Right cardiac atrium (tissue), 5 donors: Measurements from ENCODE around the gene ALK. TPM values are rescaled to one million over a fixed set of nuclear protein-coding genes. Genes with fewer than 3 reads are reported as not detected.
"Not testable (repeated sequence)": the region's sequence is repeated elsewhere in the genome, so short reads cannot be mapped to it uniquely, and the experiment has no call there.

Experiments
- ATAC-seq, 2 donors: fragments of 200-7000 bp; cut with Tn5 transposase; one replicate each; pipeline versions ENCODE4 v1.8.0 to v1.9.1; 2020; ENCODE audit warnings: moderate library complexity in 2 of 2, mild to moderate bottlenecking in 1 of 2
- DNase-seq, 3 donors: peaks; one replicate each; pipeline ENCODE4 v3.0.0-alpha.2; 2020
- H3K27ac ChIP-seq: one replicate; pipeline ENCODE4 v1.5.1; 2013; ENCODE audit warnings: mild to moderate bottlenecking, low read length, control low read depth, moderate library complexity
- H3K27me3 ChIP-seq: one replicate; pipeline ENCODE4 v1.6.1; 2013; ENCODE audit not compliant: control insufficient read depth, insufficient read depth
- H3K4me1 ChIP-seq: one replicate; pipeline ENCODE4 v1.6.1; 2013; ENCODE audit warnings: low read length; ENCODE audit not compliant: control insufficient read depth, insufficient read depth
- H3K4me3 ChIP-seq: one replicate; pipeline ENCODE4 v1.5.1; 2013; ENCODE audit warnings: low read length, control low read depth
- H3K9me3 ChIP-seq: one replicate; pipeline ENCODE4 v1.6.1; 2013; ENCODE audit warnings: low read length; ENCODE audit not compliant: control insufficient read depth
- WGBS: extraction: QIAGEN DNeasy Blood & Tissue Kit; methylation state at CpG from one replicate; pipeline ENCODE4 v1.1.7; 2013; 5-methylcytosine and 5-hydroxymethylcytosine counted together
- intact Hi-C, 4 donors: fragments of 100-400 bp; cut with DNase I; formaldehyde crosslinking; loops; one replicate each; pipeline versions ENCODE4 v1.11.0 to v1.14.0; 2022 to 2023
- polyA plus RNA-seq: library from polyadenylated mRNA; stranded (reverse); fragments of 200-250 nt; gene quantifications from one replicate; pipeline ENCODE4 v1.2.3, GENCODE V29; 2013
- total RNA-seq, 4 donors: library from RNA; stranded (reverse); fragmentation: NEBNext Ultra II Directional; extraction: Animal tissue kit (Norgen Biotek cat#: 25700); gene quantifications; one replicate each; pipeline ENCODE4 v1.2.1, GENCODE V29; 2021
- donor health status: healthy with polysubstance abuse.
- donor health status: DM: no; HTN: yes; CAD: no.
- donor health status: DM: no; HTN: no; CAD: no.
- donor health status: DM: no; HTN: yes; CAD: no; lungs with severe emphysema.
- donor health status: DM: yes; HTN: yes; CAD: no.

ALK gene
- total and polyA plus RNA-seq, 5 donors = 0.05 to 0.17 (median 0.10) TPM; not detected in 1

DNA sequence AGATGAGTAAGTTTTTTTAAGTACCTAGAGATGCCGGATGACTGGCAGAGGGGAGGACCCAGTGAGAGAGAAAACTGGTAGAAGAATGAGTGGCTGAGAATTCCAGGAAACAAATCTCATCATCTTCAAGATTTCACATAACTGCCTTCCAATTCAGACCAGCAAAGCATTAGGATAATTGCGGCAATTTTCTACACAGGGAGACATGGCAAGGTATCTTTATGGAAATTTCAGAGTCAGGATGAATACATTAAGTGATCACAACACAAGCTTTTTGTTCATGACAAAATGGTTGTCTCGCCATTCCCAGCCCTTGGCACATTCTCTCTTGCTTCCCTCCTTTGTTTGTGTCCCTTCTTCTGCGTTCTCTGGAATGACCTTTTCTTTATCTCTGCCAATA, 82.1 kb downstream of the ALK start:
- H3K9me3 ChIP-seq = no peaks in the 10 kb centered on the region
- intact Hi-C loops = no loop called here
- ATAC-seq (no peak), DNase-seq (no peak)
- H3K4me3 ChIP-seq = no peak overlapping the region
- H3K27me3 ChIP-seq = peaks cover 2% of the 10 kb centered on the region
- no peak overlapping the region for H3K27ac ChIP-seq
- WGBS = 85% methylated on average over 4 of the region's 4 CpGs
- no peaks in the 10 kb centered on the region for H3K4me1 ChIP-seq

DNA sequence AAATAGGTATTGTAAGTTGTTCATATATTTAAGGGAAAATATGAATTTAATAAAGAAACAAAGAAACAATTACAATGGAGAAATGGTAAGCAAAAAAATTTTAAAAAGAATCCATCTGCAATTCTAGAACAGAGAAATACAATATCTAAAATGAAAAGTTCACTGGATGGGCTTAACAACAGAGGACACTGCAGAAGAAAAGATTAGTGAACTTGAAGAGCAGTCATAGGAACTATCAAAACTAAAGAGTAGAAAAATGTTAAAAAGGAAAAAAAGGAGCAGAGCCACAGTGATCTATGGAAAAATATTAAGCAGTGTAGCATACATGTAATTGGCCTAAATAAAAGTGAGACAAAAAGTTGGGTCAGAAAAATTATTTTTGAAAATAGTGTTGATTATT, 83.5 kb downstream of the ALK start:
- H3K9me3 ChIP-seq = no peaks in the 10 kb centered on the region
- no peaks in the 10 kb centered on the region for H3K4me1 ChIP-seq
- no peak overlapping the region for H3K27ac ChIP-seq
- no peak overlapping the region for H3K4me3 ChIP-seq
- DNase-seq = no peak
- peaks cover 2% of the 10 kb centered on the region for H3K27me3 ChIP-seq
- no peak for ATAC-seq
- intact Hi-C loops = no loop called here

DNA sequence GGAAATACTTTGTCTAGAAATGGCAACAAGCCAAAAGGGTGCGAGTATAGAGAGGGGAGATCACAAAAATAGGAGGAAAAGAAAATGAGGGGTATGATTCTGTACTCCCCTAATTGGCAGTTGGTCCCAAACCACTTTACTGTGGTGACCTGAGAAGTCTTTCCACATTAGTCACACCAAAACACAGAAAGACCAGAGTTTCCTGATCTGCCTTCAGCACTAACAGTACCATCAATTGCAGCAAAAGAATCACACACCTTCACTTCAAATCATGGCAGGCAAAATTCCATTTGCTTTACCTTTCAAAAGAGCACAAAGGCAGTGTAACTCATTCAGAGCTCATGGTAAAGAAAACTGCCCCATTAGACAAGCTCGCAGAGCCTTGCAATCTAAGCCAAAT, 86.8 kb downstream of the ALK start:
- intact Hi-C loops = no loop called here
- ATAC-seq = no peak
- 76% methylated on average over 2 of the region's 2 CpGs for WGBS

DNA sequence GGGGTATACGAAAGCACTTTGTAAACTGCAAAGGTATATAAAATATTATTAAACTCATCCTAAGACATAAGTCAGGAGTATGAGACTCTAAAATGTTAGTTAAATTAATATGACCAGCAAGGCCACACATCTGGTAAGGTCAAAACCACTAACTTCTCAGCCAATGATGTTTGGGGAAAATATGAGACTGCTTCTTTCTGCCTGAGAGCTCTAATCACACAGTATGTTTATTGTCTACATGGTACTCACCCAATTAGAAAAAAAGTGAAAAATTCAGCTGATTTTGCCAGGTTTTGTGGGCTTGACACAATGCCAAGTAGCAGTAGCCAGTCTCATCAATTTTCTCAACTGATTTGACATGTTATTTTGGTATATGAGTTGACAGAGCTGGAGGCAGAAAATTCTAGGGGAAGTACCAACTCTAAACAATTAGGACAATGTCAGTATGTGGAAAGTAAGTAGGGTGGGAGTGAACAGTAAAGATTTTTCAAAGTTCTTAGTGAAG, 87.3 kb downstream of the ALK start:
- Histone ChIP-seq H3K4me3 (no peak overlapping the region), H3K27ac (no peak overlapping the region), H3K27me3 (no peaks in the 10 kb centered on the region), H3K9me3 (no peaks in the 10 kb centered on the region), H3K4me1 (no peaks in the 10 kb centered on the region)
- no peak for ATAC-seq
- intact Hi-C loops = no loop called here
- WGBS = 91% methylated on average over 1 of the region's 1 CpG
- DNase-seq = no peak

More for the DNA sequence above, 86.8 kb downstream of the ALK start:
- Histone ChIP-seq H3K4me3 (no peak overlapping the region), H3K9me3 (no peaks in the 10 kb centered on the region), H3K27ac (no peak overlapping the region), H3K4me1 (no peaks in the 10 kb centered on the region), H3K27me3 (no peaks in the 10 kb centered on the region)
- DNase-seq = no peak

DNA sequence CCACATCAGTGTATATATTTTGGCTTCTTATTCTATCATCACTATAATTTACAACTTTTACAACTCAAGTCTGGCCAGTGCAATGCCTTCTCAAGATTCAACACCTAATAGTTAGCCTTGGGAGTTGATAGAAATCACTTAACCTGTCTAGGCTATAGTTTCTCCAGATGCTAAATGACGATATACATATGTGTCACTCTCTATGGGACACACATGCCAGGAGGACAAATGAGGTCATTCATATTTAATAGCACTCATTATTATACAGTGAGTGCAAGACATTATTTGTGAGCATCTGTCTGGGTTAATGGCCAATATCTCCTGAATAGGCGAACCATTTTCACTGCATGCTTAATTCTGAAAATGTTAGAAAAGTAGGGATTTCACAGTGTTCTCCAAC, 89.8 kb downstream of the ALK start:
- no peak overlapping the region for H3K27ac ChIP-seq
- H3K27me3 ChIP-seq = no peaks in the 10 kb centered on the region
- no peak for ATAC-seq
- H3K9me3 ChIP-seq = no peaks in the 10 kb centered on the region
- 80% methylated on average over 2 of the region's 2 CpGs for WGBS
- intact Hi-C loops = no loop called here
- no peak for DNase-seq
- no peak overlapping the region for H3K4me3 ChIP-seq
- H3K4me1 ChIP-seq = no peaks in the 10 kb centered on the region

DNA sequence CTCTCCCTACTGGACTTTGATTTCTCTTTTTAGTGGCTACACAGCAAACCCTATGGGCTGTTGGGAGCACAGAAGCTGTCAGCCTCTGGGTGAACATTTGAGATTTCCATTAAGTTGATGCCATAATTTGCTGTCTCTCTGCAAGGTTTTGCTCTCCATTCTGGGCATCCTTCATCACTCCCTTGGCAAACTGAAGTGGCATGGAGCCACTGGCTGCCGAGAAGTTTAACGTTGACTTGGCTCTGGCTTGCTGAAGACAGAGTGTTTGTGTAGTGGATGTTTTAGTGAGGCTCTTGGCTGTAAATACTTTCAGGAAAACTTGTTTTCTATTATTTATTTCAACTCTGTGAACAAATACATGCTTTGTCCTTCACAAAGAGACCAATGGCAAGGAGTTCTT, 91.5 kb downstream of the ALK start:
- intact Hi-C loops = no loop called here
- no peaks in the 10 kb centered on the region for H3K4me1 ChIP-seq
- H3K9me3 ChIP-seq = no peaks in the 10 kb centered on the region
- ATAC-seq (no peak), DNase-seq (no peak)
- WGBS = 78% methylated on average over 2 of the region's 2 CpGs
- H3K27me3 ChIP-seq = no peaks in the 10 kb centered on the region
- no peak overlapping the region for H3K4me3 ChIP-seq
- H3K27ac ChIP-seq = no peak overlapping the region

DNA sequence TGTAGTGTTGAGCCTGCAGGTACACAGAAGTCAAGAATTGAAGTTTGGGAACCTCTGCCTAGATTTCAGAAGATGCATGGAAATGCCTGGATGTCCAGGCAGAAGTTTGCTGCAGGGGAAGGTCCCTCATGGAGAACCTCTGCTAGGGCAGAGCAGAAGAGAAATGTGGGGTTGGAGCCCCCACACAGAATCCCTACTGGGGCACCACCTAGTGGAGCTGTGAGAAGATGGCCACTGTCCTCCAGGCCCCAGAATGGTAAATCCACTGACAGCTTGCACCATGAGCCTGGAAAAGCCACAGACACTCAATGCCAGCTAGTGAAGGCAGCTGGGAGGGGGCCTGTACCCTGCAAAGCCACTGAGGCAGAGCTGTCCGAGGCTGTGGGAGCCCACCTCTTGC, 97.2 kb downstream of the ALK start:
- 70% methylated on average over 1 of the region's 1 CpG for WGBS
- H3K27me3 ChIP-seq, H3K9me3 ChIP-seq, H3K4me3 ChIP-seq, H3K4me1 ChIP-seq, intact Hi-C loops, DNase-seq, ATAC-seq, H3K27ac ChIP-seq: not testable (repeated sequence)

DNA sequence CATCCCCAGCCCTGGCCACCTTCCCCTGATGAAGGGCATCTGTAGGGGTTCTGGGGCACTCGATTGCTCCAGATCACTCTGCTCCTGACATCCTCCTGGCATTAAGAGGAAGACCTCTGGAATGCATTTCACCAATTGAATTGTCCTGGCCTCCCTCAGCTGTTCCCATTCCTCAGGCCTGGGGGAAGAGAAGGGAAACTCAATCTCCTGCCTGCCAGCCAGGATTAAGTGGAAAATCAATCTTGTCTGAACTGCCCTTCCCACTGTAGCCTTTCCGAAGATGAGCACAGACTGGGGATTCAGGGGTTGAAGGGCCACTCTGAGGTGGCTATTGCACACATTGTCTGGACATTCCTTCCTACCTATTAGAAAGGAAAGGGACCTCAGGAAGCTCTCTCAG, 99.8 kb downstream of the ALK start:
- no peaks in the 10 kb centered on the region for H3K4me1 ChIP-seq
- 75% methylated on average over 2 of the region's 2 CpGs for WGBS
- DNase-seq = no peak
- no peak overlapping the region for H3K4me3 ChIP-seq
- no peaks in the 10 kb centered on the region for H3K9me3 ChIP-seq
- no peak overlapping the region for H3K27ac ChIP-seq
- H3K27me3 ChIP-seq = no peaks in the 10 kb centered on the region
- intact Hi-C loops = no loop called here
- ATAC-seq = no peak

DNA sequence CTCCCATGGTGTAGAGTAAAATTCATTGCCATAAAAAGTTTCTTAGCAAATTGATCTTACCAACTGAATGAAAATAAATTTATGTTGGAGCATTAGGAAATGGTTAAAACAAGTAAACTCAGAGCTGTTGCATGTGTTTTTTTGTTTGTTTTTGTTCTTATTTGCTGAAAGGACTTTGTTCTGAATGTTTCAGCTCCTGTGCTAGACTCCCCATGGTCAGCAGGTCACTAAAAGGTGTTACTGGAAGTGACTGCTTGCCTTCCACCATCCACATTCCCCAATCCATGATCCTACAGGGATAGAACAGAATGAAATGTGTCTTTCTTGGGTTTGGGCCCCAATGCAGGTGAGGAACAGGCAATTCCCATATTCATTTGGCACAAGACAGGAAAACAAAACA, 101.8 kb downstream of the ALK start:
- no peak overlapping the region for H3K27ac ChIP-seq

DNA sequence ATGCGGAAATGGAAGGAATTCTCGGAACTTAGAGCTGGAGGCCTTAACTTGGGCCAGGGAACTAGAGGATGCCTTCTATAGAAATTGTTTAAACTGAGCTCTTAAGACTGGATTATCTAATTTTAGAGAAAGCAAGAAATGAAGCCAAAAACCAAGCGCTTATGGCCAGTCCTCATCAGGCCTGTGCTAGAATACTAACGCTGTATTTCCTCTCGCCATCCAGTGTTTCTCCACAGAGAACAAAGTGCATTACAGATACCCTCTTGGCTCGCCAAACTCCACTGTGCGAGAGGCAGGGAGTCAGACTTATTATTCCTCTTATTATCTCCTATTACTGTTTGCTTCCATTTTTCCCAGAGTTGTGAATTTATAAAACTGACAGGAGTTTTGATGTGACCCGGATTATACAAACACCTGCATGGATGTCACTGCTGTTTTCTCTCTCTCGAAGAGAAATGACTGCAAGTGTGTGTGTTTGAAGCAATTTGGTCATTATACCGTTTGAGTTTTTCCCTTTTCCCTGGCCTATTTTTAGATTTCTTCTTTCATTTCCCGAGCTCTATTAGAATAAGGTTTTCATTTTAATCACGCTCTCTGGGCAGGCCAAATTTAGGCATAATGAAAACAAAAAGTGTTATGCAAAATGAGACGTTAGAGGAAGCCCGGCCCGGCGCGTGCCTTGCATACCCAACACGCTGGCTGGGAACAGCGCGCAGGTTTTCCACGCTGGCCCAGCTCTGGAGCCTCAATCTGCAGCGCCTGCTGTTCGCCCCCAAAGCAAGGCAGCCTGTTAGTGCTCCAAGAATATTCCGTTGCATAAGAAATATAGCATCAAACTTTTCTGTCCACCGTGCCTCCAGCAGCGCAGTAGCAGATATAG, 103.3 kb downstream of the ALK start:
- H3K4me1 ChIP-seq = no peaks in the 10 kb centered on the region
- intact Hi-C loops = no loop called here

More for the DNA sequence above, 101.8 kb downstream of the ALK start:
- no peak for DNase-seq
- no peaks in the 10 kb centered on the region for H3K9me3 ChIP-seq
- H3K4me3 ChIP-seq = no peak overlapping the region
- intact Hi-C loops = no loop called here
- H3K4me1 ChIP-seq = no peaks in the 10 kb centered on the region
- ATAC-seq = no peak
- no peaks in the 10 kb centered on the region for H3K27me3 ChIP-seq

DNA sequence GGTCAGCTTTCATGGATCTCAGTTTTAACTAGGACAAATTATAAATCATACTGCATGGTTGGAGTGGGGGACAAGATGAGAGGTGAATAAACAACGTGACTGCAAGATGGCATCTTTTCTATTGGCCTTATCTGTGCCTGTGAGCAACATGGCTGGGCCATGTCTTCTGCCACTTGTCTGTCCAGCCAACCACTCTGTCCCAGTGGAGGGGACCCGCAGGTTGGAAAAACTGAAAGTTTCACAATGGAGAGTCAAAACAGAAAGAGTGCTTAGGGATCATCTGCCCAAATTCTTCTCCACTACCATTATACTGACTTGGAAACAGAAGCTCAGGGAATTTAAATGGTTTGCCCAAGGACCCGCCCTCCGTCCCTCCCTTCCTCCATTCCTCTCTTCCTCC, 104.1 kb downstream of the ALK start:
- intact Hi-C loops = no loop called here
- Histone ChIP-seq H3K4me1 (no peaks in the 10 kb centered on the region), H3K27me3 (no peaks in the 10 kb centered on the region), H3K4me3 (no peak overlapping the region), H3K27ac (no peak overlapping the region), H3K9me3 (no peaks in the 10 kb centered on the region)
- ATAC-seq (no peak), DNase-seq (no peak)
- WGBS = 84% methylated on average over 4 of the region's 4 CpGs

More for the DNA sequence above, 103.3 kb downstream of the ALK start:
- DNase-seq (no peak), ATAC-seq (no peak)
- Histone ChIP-seq H3K27me3 (no peaks in the 10 kb centered on the region), H3K27ac (no peak overlapping the region), H3K4me3 (no peak overlapping the region), H3K9me3 (no peaks in the 10 kb centered on the region)
- 71% methylated on average over 26 of the region's 26 CpGs for WGBS
